ENCODE measurements around the gene TIMM8A.

DNA sequence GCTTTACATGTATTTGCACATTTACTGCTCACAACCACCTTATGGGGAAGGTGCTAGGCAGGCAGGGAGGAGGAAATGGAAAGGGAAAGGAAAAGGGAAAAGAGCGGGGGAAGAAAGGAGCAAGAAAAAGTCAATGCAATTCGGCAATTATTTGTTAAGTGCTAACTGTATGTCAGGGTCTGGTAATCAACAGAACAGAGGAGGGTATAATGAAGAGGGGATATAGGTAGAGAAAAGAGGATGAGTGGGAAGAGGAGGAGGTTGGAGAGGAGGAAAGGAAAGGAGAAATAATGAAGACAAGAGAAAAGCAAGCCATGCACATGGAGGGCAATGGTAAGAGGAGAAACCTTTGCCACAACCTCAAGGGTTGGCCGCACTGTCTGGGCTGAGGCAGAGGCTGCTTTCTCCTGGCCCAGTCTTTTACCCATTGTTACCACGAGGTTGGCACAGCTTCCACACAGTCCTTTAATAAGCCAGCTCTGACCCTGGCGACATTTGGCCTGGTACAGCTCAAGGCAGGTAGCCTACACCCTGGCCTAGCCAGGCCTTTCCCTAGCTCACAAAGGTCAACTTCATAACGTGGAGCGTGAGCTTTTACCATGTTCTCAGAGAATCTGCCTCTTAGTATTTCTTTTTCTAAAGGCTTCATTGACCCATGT, 36.6 kb upstream of the TIMM8A start:
- no peak for TF ChIP-seq POLR2A (IDR thresholded peaks at IDR 0.05; ENCODE audit: low read depth, low read length)
- TF ChIP-seq POLR2AphosphoS5 (IDR thresholded peaks at IDR 0.05; ENCODE audit: low read depth, low read length) = no peak
- TF ChIP-seq TAF1 (IDR thresholded peaks at IDR 0.05; ENCODE audit: low read depth, low read length) = no peak
- no peak for TF ChIP-seq SPI1 (IDR thresholded peaks at IDR 0.05; ENCODE audit: low read depth, low read length)
